DND-41 (cell line): Measurements from ENCODE around the gene HLA-DQA2.

ENCODE experiments used
- ATAC-seq: fragments of 200-7000 bp; cut with Tn5 transposase; 3 replicates; pipeline ENCODE4 v1.9.1; 2021; ENCODE audit warnings: low read depth; ENCODE audit not compliant: insufficient read depth
- DNase-seq: peaks from one replicate; pipeline ENCODE4 v3.0.0-alpha.2; 2020
- H2AFZ ChIP-seq: 2 replicates; pipeline ENCODE4 v1.6.0; 2012; ENCODE audit warnings: low read depth, low read length
- H3K27ac ChIP-seq: 2 replicates; pipeline ENCODE4 v1.5.1; 2012; ENCODE audit warnings: low read length, inconsistent platforms
- H3K27me3 ChIP-seq: fragments of 200-600 bp; sonication (generic); 2 replicates; pipeline ENCODE4 v1.6.0; 2012; ENCODE audit warnings: low read length, mild to moderate bottlenecking, inconsistent platforms; ENCODE audit not compliant: insufficient read depth, poor library complexity
- H3K36me3 ChIP-seq: 2 replicates; pipeline ENCODE4 v1.5.1; 2012; ENCODE audit warnings: low read length, inconsistent platforms; ENCODE audit not compliant: insufficient read depth
- H3K4me1 ChIP-seq: 2 replicates; pipeline ENCODE4 v1.5.1; 2012; ENCODE audit warnings: mild to moderate bottlenecking, low read length; ENCODE audit not compliant: insufficient read depth
- H3K4me2 ChIP-seq: 2 replicates; pipeline ENCODE4 v1.6.0; 2012; ENCODE audit warnings: mild to moderate bottlenecking, moderate library complexity, low read length, inconsistent platforms; ENCODE audit not compliant: insufficient read depth
- H3K4me3 ChIP-seq, 2 experiments: fragments of 200-600 bp in 1 of 2; shearing (Covaris generic) in 1 of 2; 2 replicates each; pipeline ENCODE4 v1.5.1; 2012 to 2016; ENCODE audit warnings: inconsistent platforms in 2 of 2, low read length in 2 of 2, mild to moderate bottlenecking in 2 of 2, low read depth in 1 of 2, moderate library complexity in 1 of 2
- H3K79me2 ChIP-seq: 2 replicates; pipeline ENCODE4 v1.6.0; 2012; ENCODE audit warnings: low read length, inconsistent platforms; ENCODE audit not compliant: insufficient read depth
- H3K9ac ChIP-seq: 2 replicates; pipeline ENCODE4 v1.6.0; 2012; ENCODE audit warnings: low read depth, mild to moderate bottlenecking, inconsistent platforms, low read length, moderate library complexity
- H3K9me3 ChIP-seq: 2 replicates; pipeline ENCODE4 v1.5.1; 2012; ENCODE audit warnings: low read length, moderate library complexity, mild to moderate bottlenecking, inconsistent platforms; ENCODE audit not compliant: insufficient read depth, severe bottlenecking
- H4K20me1 ChIP-seq: 2 replicates; pipeline ENCODE4 v1.6.0; 2012; ENCODE audit warnings: low read length; ENCODE audit not compliant: insufficient read depth
- EZH2 ChIP-seq: IDR thresholded peaks from 3 replicates; pipeline ENCODE4 v1.6.1; 2012; ENCODE audit warnings: borderline replicate concordance, low read depth, mild to moderate bottlenecking, moderate library complexity, low read length, inconsistent platforms; ENCODE audit not compliant: severe bottlenecking
- TF ChIP-seq, protein P1 (sequence below): IDR thresholded peaks from 2 replicates; pipeline ENCODE4 v1.5.1; 2012; ENCODE audit warnings: borderline replicate concordance, low read length, moderate library complexity, mild to moderate bottlenecking; ENCODE audit not compliant: poor library complexity, severe bottlenecking; ENCODE audit errors: extremely low read depth

The HLA-DQA2 gene

DNA sequence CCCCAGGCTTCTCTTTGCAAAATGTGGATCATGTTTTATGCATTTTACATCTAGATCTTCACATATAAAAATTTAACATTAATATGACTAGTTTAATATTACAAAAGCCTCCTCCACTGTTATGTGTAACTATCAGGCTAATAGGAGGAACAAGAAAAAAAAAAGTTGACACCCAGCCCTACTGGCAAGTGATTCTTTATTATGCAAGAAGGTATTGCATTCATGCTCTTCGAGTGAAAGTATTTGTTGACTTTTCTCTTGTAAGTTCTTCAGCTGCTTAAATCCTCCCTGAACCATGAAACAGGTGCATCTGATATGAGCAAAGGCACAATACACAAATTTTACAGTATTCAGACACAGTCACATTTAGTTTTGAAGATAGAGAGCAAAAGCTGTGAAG is 22.9 kb downstream of the HLA-DQA2 start:
- TF ChIP-seq EZH2 = no peak
- TF ChIP-seq, protein P1, sequence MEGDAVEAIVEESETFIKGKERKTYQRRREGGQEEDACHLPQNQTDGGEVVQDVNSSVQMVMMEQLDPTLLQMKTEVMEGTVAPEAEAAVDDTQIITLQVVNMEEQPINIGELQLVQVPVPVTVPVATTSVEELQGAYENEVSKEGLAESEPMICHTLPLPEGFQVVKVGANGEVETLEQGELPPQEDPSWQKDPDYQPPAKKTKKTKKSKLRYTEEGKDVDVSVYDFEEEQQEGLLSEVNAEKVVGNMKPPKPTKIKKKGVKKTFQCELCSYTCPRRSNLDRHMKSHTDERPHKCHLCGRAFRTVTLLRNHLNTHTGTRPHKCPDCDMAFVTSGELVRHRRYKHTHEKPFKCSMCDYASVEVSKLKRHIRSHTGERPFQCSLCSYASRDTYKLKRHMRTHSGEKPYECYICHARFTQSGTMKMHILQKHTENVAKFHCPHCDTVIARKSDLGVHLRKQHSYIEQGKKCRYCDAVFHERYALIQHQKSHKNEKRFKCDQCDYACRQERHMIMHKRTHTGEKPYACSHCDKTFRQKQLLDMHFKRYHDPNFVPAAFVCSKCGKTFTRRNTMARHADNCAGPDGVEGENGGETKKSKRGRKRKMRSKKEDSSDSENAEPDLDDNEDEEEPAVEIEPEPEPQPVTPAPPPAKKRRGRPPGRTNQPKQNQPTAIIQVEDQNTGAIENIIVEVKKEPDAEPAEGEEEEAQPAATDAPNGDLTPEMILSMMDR = no peak
- H3K4me3 ChIP-seq = no peak overlapping the region
- H3K9ac ChIP-seq = no peak overlapping the region
- no peaks in the 10 kb centered on the region for H3K9me3 ChIP-seq
- no peaks in the 10 kb centered on the region for H4K20me1 ChIP-seq
- H3K36me3 ChIP-seq = no peaks in the 10 kb centered on the region
- H3K4me1 ChIP-seq = no peaks in the 10 kb centered on the region
- no peak overlapping the region for H2AFZ ChIP-seq
- no peak overlapping the region for H3K27ac ChIP-seq
- DNase-seq (no peak), ATAC-seq (no peak)
- no peak overlapping the region for H3K4me2 ChIP-seq
- peaks cover 13% of the 10 kb centered on the region for H3K27me3 ChIP-seq
- H3K79me2 ChIP-seq = no peaks in the 10 kb centered on the region

DNA sequence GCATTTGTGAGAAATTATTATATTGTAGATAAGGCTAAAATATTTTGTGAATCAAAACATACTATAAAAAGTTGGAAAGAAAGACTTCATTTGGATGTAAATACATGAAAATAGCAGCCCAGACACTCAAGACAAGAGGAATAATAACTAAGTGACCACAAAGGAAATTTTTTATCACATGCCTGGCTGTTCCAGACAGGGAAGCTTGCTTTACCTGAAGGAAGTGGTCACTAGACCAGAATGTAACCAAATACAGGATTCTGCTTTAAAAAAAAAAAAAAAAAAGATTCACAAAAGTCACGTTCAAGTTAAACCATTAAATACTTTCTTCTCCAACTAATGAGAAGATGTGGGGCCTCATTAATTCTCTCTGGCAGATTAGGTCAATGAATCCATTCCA is 31.5 kb downstream of the HLA-DQA2 start:
- H3K4me3 ChIP-seq = no peak overlapping the region
- ATAC-seq = no peak
- no peaks in the 10 kb centered on the region for H3K9me3 ChIP-seq
- TF ChIP-seq EZH2 = no peak
- no peaks in the 10 kb centered on the region for H3K79me2 ChIP-seq
- H3K27ac ChIP-seq = no peak overlapping the region
- H3K4me1 ChIP-seq = no peaks in the 10 kb centered on the region
- no peaks in the 10 kb centered on the region for H3K36me3 ChIP-seq
- H2AFZ ChIP-seq = no peak overlapping the region
- peaks cover 35% of the 10 kb centered on the region for H3K27me3 ChIP-seq
- DNase-seq = no peak
- no peak overlapping the region for H3K9ac ChIP-seq
- H4K20me1 ChIP-seq = no peaks in the 10 kb centered on the region
- no peak overlapping the region for H3K4me2 ChIP-seq

DNA sequence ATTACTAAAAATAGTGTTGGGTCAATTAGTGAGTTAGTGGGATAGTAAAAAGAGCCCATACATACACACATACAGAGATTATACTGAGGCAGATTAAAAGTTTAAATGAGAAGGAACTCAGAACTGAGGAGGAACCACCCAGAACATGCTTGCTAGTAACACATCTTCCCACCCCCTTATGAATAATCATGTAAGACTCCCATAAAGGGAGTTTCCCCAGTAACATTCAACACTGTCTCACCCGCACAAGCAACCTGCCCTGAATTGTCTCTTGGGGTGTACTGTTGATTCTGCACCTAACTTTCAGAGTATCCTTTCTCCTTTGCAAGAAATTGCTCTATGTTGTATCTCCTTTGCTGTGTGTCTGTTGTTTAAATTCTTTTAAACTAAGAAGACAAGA is 33.2 kb downstream of the HLA-DQA2 start:
- Histone ChIP-seq H3K79me2 (no peaks in the 10 kb centered on the region), H3K36me3 (no peaks in the 10 kb centered on the region), H2AFZ (no peak overlapping the region), H3K4me3 (no peak overlapping the region), H3K27ac (no peak overlapping the region), H3K27me3 (peaks cover 38% of the 10 kb centered on the region), H4K20me1 (no peaks in the 10 kb centered on the region), H3K9ac (no peak overlapping the region), H3K9me3 (no peaks in the 10 kb centered on the region), H3K4me1 (no peaks in the 10 kb centered on the region), H3K4me2 (no peak overlapping the region)
- no peak for TF ChIP-seq EZH2
- TF ChIP-seq, protein P1 = no peak
- DNase-seq (no peak), ATAC-seq (no peak)

DNA sequence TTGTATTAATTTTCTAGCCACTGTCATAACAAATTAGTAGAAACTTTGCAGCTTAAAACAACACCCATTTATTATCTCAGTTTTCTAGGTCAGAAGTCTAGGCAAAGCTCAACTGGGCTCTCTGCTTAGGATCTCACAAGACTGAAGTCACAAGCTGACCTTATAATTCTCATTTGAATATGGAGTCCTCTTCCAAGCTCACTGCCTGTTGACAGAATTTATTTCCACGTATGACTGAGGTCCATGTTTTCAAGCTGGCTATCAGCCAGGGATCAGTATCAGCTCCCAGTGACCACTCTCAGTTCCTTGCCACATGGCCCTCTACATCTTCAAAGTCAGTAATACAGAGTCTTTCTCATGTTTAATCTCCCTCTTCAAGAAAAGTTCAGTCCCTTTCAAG is 33.9 kb downstream of the HLA-DQA2 start:
- Histone ChIP-seq H3K79me2 (no peaks in the 10 kb centered on the region), H3K4me1 (no peaks in the 10 kb centered on the region), H3K36me3 (no peaks in the 10 kb centered on the region), H2AFZ (no peak overlapping the region), H3K27ac (no peak overlapping the region), H3K4me3 (no peak overlapping the region), H3K9me3 (no peaks in the 10 kb centered on the region), H3K9ac (no peak overlapping the region), H3K27me3 (peaks cover 41% of the 10 kb centered on the region), H4K20me1 (no peaks in the 10 kb centered on the region), H3K4me2 (no peak overlapping the region)
- TF ChIP-seq, protein P1 = no peak
- TF ChIP-seq EZH2 = no peak
- ATAC-seq = no peak
- DNase-seq = no peak
